HepG2 (cell line): ENCODE measurements around the gene PTPN22. TPM values are rescaled to one million over a fixed set of nuclear protein-coding genes. Genes with fewer than 3 reads are reported as not detected.

Experiments
- EHMT2 ChIP-seq: fragments of 200-600 bp; sonication (generic); IDR thresholded peaks from 2 replicates; pipeline ENCODE4 v1.7.0; 2017; ENCODE audit warnings: antibody characterized with exemption, low read depth, low read length, borderline replicate concordance
- KLF11 ChIP-seq: IDR thresholded peaks from 2 replicates; pipeline ENCODE4 v1.6.1; 2016; ENCODE audit warnings: missing compliant biosample characterization
- MAFF ChIP-seq: IDR thresholded peaks from 2 replicates; pipeline ENCODE4 v1.6.1; 2011; ENCODE audit warnings: low read depth, low read length, improper control_type of control experiment
- MXD1 ChIP-seq: sonication (generic); formaldehyde crosslinking; IDR thresholded peaks from 2 replicates; pipeline ENCODE4 v1.4.0; 2020; ENCODE audit warnings: mild to moderate bottlenecking, missing genetic modification reagents
- MYNN ChIP-seq: sonication (generic); formaldehyde crosslinking; IDR thresholded peaks from 2 replicates; pipeline ENCODE4 v1.4.0; 2020; ENCODE audit warnings: mild to moderate bottlenecking, low read depth, missing genetic modification reagents
- NFE2L2 ChIP-seq: fragments of 150-350 bp; IDR thresholded peaks from 2 replicates; pipeline ENCODE4 v1.6.1; 2014; ENCODE audit warnings: low read length
- SNRNP70 ChIP-seq: fragments of 200-400 bp; formaldehyde crosslinking; IDR thresholded peaks from 2 replicates; pipeline ENCODE4 v1.6.1; 2017; ENCODE audit warnings: mild to moderate bottlenecking, low read depth, low read length, moderate library complexity
- TAF1 ChIP-seq: sonication (generic); formaldehyde crosslinking; IDR thresholded peaks from 2 replicates; pipeline ENCODE4 v1.4.0; 2020; ENCODE audit warnings: missing genetic modification reagents
- THYN1 ChIP-seq: sonication (generic); formaldehyde crosslinking; IDR thresholded peaks from 2 replicates; pipeline ENCODE4 v1.8.1; 2023; ENCODE audit warnings: low read depth, mild to moderate bottlenecking, moderate library complexity, missing genetic modification reagents, borderline replicate concordance
- ZFYVE20 ChIP-seq: sonication (generic); formaldehyde crosslinking; IDR thresholded peaks from 2 replicates; pipeline ENCODE4 v1.8.0; 2023; ENCODE audit warnings: low read depth, mild to moderate bottlenecking, moderate library complexity, missing genetic modification reagents, borderline replicate concordance
- ZNF225 ChIP-seq: sonication (generic); formaldehyde crosslinking; IDR thresholded peaks from 2 replicates; pipeline ENCODE4 v1.4.0; 2020; ENCODE audit warnings: mild to moderate bottlenecking, missing genetic modification reagents
- ZNF446 ChIP-seq: sonication (generic); formaldehyde crosslinking; IDR thresholded peaks from 2 replicates; pipeline ENCODE4 v1.5.0; 2020; ENCODE audit warnings: mild to moderate bottlenecking, missing genetic modification reagents
- ZNF569 ChIP-seq: sonication (generic); formaldehyde crosslinking; IDR thresholded peaks from 2 replicates; pipeline ENCODE4 v1.5.0; 2020; ENCODE audit warnings: mild to moderate bottlenecking, missing genetic modification reagents, moderate library complexity, borderline replicate concordance
- ZNF678 ChIP-seq: sonication (generic); formaldehyde crosslinking; IDR thresholded peaks from 2 replicates; pipeline ENCODE4 v1.4.0; 2020; ENCODE audit warnings: mild to moderate bottlenecking, missing genetic modification reagents
- polyA plus RNA-seq, 8 experiments: library from polyadenylated mRNA; depleted of rRNA in 3 of 8; stranded (reverse) in 7 of 8; unstranded in 1 of 8; fragments of >200 nt; fragmentation: Illumina TruSeq in 4 of 8; extraction: Trizol in 4 of 8; gene quantifications; 2 replicates each; pipeline versions ENCODE4 v1.2.1 to v1.2.3, GENCODE V29; 2011 to 2016; ENCODE audit warnings: low read depth in 4 of 8, missing spikeins in 1 of 8, mixed read lengths in 1 of 8; ENCODE audit not compliant: insufficient read depth in 1 of 8
- total RNA-seq, 5 experiments: library from RNA; depleted of rRNA; stranded (reverse); fragments of >200 nt; fragmentation: Illumina TruSeq; extraction: Trizol; gene quantifications; 2 replicates each; pipeline ENCODE4 v1.2.3, GENCODE V29; 2016; ENCODE audit warnings: low read depth in 1 of 5
- TF ChIP-seq, protein P1 (sequence below): sonication (generic); formaldehyde crosslinking; IDR thresholded peaks from 2 replicates; pipeline ENCODE4 v1.4.0; 2020; ENCODE audit warnings: missing genetic modification reagents, mild to moderate bottlenecking, borderline replicate concordance
- TF ChIP-seq, protein P2 (sequence below): sonication (generic); formaldehyde crosslinking; IDR thresholded peaks from 2 replicates; pipeline ENCODE4 v1.8.0; 2022; ENCODE audit warnings: missing genetic modification reagents, mild to moderate bottlenecking, moderate library complexity, borderline replicate concordance
- TF ChIP-seq, protein P3 (sequence below): IDR thresholded peaks from 2 replicates; pipeline ENCODE4 v1.6.1; 2012; ENCODE audit warnings: low read length, improper control_type of control experiment
- TF ChIP-seq, protein P4 (sequence below): sonication (generic); formaldehyde crosslinking; IDR thresholded peaks from 2 replicates; pipeline ENCODE4 v1.4.0; 2020; ENCODE audit warnings: mild to moderate bottlenecking, missing genetic modification reagents

PTPN22 gene
- total and polyA plus RNA-seq, 2 of the 13 experiments (the other 11 are each of a cell fraction or from before 2014, with no cell fraction given), result not detected

DNA sequence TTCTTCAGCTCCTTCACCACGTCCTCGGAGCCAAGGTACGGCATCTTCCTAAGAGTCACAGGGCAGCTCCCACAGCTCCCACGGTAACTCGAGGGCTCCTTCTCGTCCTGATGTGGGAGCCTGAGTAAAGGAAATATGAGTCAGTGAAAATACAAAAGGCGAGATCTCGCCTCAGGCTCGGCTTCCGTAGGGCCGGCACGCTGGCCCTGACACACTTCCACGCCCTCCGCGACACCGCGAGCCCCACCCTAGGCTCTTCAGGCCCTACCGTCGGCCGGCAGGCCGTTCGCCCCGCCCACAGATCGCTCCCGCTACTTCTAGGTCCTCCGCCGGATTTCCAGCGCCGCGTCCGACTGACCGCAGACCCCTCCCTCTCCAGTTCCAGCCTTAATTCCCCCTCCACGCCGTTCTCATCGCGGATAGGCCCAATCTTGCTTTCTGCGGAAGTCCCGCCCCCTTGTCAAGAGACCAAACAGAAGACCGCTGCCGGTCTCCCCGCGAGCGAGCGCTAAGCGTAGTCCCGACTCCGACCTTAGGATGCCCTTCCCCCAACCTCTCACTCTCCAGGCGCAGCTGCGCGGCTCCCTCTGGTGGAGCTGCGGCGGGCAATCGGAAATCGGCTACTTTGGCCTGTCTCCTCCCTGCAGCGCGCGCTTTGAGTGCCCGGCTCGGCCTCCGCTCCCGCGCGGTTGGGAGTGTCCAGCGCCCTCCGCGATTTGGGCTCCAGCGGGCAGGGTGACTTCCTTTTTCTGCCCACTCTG is 33.3 kb upstream of the PTPN22 start, which contains the start of the genes AP4B1 and DCLRE1B (continued):
- TF ChIP-seq ZNF569 (CRISPR knock-in tag) (no peak), MYNN (CRISPR knock-in tag) (no peak), SNRNP70 (no peak), NFE2L2 (no peak), MAFF (no peak), ZNF678 (CRISPR knock-in tag) (no peak), TAF1 (peak; percentile 65; the same call in 1 of the 2 replicates), THYN1 (CRISPR knock-in tag) (no peak), EHMT2 (no peak), MXD1 (CRISPR knock-in tag) (peak; percentile 77), ZNF446 (no peak), KLF11 (CRISPR knock-in tag) (no peak), ZFYVE20 (CRISPR knock-in tag) (no peak), ZNF225 (CRISPR knock-in tag) (no peak)
- TF ChIP-seq, protein P1, sequence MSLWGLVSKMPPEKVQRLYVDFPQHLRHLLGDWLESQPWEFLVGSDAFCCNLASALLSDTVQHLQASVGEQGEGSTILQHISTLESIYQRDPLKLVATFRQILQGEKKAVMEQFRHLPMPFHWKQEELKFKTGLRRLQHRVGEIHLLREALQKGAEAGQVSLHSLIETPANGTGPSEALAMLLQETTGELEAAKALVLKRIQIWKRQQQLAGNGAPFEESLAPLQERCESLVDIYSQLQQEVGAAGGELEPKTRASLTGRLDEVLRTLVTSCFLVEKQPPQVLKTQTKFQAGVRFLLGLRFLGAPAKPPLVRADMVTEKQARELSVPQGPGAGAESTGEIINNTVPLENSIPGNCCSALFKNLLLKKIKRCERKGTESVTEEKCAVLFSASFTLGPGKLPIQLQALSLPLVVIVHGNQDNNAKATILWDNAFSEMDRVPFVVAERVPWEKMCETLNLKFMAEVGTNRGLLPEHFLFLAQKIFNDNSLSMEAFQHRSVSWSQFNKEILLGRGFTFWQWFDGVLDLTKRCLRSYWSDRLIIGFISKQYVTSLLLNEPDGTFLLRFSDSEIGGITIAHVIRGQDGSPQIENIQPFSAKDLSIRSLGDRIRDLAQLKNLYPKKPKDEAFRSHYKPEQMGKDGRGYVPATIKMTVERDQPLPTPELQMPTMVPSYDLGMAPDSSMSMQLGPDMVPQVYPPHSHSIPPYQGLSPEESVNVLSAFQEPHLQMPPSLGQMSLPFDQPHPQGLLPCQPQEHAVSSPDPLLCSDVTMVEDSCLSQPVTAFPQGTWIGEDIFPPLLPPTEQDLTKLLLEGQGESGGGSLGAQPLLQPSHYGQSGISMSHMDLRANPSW (CRISPR knock-in tag), result peak; percentile 75; the same call in 1 of the 2 replicates
- TF ChIP-seq, protein P2, sequence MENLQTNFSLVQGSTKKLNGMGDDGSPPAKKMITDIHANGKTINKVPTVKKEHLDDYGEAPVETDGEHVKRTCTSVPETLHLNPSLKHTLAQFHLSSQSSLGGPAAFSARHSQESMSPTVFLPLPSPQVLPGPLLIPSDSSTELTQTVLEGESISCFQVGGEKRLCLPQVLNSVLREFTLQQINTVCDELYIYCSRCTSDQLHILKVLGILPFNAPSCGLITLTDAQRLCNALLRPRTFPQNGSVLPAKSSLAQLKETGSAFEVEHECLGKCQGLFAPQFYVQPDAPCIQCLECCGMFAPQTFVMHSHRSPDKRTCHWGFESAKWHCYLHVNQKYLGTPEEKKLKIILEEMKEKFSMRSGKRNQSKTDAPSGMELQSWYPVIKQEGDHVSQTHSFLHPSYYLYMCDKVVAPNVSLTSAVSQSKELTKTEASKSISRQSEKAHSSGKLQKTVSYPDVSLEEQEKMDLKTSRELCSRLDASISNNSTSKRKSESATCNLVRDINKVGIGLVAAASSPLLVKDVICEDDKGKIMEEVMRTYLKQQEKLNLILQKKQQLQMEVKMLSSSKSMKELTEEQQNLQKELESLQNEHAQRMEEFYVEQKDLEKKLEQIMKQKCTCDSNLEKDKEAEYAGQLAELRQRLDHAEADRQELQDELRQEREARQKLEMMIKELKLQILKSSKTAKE, result peak; percentile 48; the same call in 1 of the 2 replicates
- TF ChIP-seq, protein P3, sequence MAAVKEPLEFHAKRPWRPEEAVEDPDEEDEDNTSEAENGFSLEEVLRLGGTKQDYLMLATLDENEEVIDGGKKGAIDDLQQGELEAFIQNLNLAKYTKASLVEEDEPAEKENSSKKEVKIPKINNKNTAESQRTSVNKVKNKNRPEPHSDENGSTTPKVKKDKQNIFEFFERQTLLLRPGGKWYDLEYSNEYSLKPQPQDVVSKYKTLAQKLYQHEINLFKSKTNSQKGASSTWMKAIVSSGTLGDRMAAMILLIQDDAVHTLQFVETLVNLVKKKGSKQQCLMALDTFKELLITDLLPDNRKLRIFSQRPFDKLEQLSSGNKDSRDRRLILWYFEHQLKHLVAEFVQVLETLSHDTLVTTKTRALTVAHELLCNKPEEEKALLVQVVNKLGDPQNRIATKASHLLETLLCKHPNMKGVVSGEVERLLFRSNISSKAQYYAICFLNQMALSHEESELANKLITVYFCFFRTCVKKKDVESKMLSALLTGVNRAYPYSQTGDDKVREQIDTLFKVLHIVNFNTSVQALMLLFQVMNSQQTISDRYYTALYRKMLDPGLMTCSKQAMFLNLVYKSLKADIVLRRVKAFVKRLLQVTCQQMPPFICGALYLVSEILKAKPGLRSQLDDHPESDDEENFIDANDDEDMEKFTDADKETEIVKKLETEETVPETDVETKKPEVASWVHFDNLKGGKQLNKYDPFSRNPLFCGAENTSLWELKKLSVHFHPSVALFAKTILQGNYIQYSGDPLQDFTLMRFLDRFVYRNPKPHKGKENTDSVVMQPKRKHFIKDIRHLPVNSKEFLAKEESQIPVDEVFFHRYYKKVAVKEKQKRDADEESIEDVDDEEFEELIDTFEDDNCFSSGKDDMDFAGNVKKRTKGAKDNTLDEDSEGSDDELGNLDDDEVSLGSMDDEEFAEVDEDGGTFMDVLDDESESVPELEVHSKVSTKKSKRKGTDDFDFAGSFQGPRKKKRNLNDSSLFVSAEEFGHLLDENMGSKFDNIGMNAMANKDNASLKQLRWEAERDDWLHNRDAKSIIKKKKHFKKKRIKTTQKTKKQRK, result no peak
- TF ChIP-seq, protein P4, sequence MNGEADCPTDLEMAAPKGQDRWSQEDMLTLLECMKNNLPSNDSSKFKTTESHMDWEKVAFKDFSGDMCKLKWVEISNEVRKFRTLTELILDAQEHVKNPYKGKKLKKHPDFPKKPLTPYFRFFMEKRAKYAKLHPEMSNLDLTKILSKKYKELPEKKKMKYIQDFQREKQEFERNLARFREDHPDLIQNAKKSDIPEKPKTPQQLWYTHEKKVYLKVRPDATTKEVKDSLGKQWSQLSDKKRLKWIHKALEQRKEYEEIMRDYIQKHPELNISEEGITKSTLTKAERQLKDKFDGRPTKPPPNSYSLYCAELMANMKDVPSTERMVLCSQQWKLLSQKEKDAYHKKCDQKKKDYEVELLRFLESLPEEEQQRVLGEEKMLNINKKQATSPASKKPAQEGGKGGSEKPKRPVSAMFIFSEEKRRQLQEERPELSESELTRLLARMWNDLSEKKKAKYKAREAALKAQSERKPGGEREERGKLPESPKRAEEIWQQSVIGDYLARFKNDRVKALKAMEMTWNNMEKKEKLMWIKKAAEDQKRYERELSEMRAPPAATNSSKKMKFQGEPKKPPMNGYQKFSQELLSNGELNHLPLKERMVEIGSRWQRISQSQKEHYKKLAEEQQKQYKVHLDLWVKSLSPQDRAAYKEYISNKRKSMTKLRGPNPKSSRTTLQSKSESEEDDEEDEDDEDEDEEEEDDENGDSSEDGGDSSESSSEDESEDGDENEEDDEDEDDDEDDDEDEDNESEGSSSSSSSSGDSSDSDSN (CRISPR knock-in tag), result peak; percentile 80
